Measurements from ENCODE around the gene CTNNBL1.

The CTNNBL1 gene

GRCh38 chr20:37905671-37906613, 212.1 kb downstream of the CTNNBL1 start:
- DNase-seq, result no peak

- DNase-seq, result no peak
Measured at GRCh38 chr20:37907330-37907676, 213.5 kb downstream of the CTNNBL1 start.

- DNase-seq, result no peak
Measured at GRCh38 chr20:37907677-37908401, 214.0 kb downstream of the CTNNBL1 start.

- DNase-seq, result no peak
Measured at GRCh38 chr20:37911261-37911660, 217.4 kb downstream of the CTNNBL1 start.

- no peak for DNase-seq
Measured at GRCh38 chr20:37911838-37912281, 218.0 kb downstream of the CTNNBL1 start.

- no peak for DNase-seq
Measured at GRCh38 chr20:37912874-37913273, 219.0 kb downstream of the CTNNBL1 start.

- DNase-seq, result no peak
Measured at GRCh38 chr20:37913567-37914366, 219.9 kb downstream of the CTNNBL1 start.

- DNase-seq, result no peak
Measured at GRCh38 chr20:37914367-37914671, 220.5 kb downstream of the CTNNBL1 start.

GRCh38 chr20:37914672-37915433, 221.0 kb downstream of the CTNNBL1 start:
- no peak for DNase-seq

GRCh38 chr20:37915434-37915787, 221.6 kb downstream of the CTNNBL1 start:
- no peak for DNase-seq

- peak; percentile 32 for DNase-seq
Measured at GRCh38 chr20:37915800-37916570, 222.2 kb downstream of the CTNNBL1 start.

GRCh38 chr20:37917461-37917860, 223.6 kb downstream of the CTNNBL1 start:
- DNase-seq, result no peak

- no peak for DNase-seq
Measured at GRCh38 chr20:37918035-37918434, 224.2 kb downstream of the CTNNBL1 start.

- DNase-seq, result no peak
Measured at GRCh38 chr20:37919389-37920040, 225.7 kb downstream of the CTNNBL1 start.

- no peak for DNase-seq
Measured at GRCh38 chr20:37920270-37920669, 226.4 kb downstream of the CTNNBL1 start.

- no peak for DNase-seq
Measured at GRCh38 chr20:37920679-37921322, 227.0 kb downstream of the CTNNBL1 start.

- no peak for DNase-seq
Measured at GRCh38 chr20:37921341-37921929, 227.6 kb downstream of the CTNNBL1 start.

Data from DMS153 (cell line).